Right renal pelvis (tissue), 4 donors: ENCODE data around the gene ACYP2. TPM values are rescaled to one million over a fixed set of nuclear protein-coding genes. Genes with fewer than 3 reads are reported as not detected.

ENCODE experiments used
- DNase-seq, 4 donors: peaks; one replicate each; pipeline ENCODE4 v3.0.0-alpha.2; 2013; ENCODE audit warnings: low read depth in 4 of 4, low spot score in 3 of 4, missing footprints in 1 of 4
- polyA plus RNA-seq, 4 donors: library from polyadenylated mRNA; unstranded; fragments of 120-200 nt; gene quantifications; one replicate each; pipeline ENCODE4 v1.2.1, GENCODE V29; 2013; ENCODE audit not compliant: insufficient read length in 4 of 4

Gene ACYP2
- polyA plus RNA-seq, 4 donors, result 18.7 to 23.9 (median 22.4) TPM

- peak in 1 of 4 donors; percentile 30 for DNase-seq
These were observed 93.2 kb downstream of the ACYP2 start for GRCh38 chr2:54208364-54209240.

DNA sequence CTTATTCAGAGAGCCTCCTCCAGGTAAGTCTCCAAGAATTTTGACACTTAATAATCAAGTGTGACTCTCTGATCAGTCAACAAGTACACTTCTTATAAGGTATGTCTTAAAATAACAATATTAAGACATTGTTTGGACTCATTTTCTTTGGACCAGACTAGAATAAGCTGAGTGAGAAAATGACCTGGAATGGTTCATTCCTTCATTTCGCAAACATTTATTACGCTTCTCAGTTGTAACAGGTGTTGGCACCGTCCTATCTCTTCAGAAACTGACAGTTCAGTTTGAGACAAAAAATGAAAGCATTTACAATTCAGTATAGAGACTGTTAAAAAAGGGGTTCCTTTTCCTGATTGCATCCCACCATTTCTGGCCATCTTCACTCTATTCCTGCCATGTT is 94.0 kb downstream of the ACYP2 start:
- DNase-seq, result no peak

DNA sequence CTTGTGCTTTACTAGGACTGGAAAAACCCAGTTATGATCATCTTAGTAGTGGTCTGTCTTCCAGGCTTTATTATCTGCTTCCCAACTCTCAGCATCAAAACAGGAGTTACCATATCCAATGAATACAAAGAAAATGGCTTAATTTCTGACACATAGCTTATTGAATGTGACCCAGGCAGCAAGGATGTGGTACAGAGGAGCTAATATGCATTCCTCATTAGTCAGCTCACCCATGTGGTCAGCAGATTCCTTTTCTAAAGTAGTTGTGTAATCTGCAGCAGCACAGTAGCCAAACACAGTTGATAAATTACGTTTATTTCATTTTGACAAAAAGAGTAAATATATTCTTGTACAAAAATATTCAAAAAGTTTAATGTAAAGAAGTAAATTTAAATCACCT is 97.0 kb downstream of the ACYP2 start:
- no peak for DNase-seq

- no peak for DNase-seq
These were observed 97.7 kb downstream of the ACYP2 start for GRCh38 chr2:54213082-54213481.

- no peak for DNase-seq
These were observed 109.6 kb downstream of the ACYP2 start for GRCh38 chr2:54224997-54225396.

DNA sequence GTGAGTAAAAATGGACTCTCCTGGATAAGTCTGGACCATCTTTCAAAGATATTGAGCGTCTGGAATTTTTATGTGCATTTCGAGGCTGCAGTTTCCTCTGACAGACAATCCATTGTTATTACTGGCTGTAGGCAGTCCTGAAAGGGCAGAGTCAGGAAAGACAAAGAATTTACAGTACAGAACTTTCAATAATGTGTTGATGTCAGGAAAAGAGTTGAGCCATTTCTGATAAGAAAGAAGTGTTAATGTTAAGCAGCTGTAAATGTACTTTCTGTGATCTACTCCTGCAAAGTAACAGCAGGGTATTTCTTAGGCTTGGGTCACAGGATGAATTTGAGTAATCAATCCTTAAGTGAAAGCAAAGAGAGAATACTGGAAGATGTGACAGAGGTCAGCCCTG is 110.8 kb downstream of the ACYP2 start:
- DNase-seq, result no peak

DNA sequence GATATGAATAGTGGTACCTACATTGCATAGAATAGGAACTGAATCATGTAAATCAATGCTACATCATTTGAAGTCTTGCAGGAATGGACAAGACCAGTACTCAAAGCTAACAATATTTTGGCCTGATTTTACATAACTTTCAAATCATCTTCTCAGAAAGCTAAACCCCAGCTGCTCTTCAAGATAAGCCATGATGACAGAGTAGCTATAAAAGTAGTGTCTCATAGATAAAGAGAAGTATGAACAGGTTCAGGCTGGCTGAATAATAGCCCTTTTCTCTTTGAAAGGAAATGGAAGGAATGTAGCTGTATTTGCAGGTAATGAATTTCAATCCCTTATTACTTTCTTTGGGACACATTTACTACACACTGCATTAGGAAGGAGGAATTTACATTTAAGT is 112.4 kb downstream of the ACYP2 start:
- DNase-seq, result no peak

DNA sequence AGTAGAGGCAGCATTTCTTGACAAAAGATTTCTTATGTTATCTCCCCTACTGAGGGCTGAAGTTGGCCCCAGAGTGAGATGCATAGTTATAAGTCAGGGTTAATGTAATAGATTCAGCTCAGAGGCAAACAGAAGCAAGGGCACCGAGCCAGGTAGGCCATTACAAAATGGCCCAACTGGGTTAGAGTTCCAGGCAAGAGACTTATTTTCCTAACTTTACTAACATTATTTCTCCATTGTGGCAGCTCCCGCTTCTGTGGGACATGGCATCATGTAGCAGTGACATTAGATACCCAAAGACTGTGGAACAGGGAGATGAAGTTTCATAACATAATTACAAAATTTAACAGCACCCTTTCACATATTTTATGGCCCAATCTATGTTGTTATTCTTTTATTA is 113.5 kb downstream of the ACYP2 start:
- no peak for DNase-seq

GRCh38 chr2:54233832-54234649 is 118.6 kb downstream of the ACYP2 start:
- DNase-seq, result no peak

DNA sequence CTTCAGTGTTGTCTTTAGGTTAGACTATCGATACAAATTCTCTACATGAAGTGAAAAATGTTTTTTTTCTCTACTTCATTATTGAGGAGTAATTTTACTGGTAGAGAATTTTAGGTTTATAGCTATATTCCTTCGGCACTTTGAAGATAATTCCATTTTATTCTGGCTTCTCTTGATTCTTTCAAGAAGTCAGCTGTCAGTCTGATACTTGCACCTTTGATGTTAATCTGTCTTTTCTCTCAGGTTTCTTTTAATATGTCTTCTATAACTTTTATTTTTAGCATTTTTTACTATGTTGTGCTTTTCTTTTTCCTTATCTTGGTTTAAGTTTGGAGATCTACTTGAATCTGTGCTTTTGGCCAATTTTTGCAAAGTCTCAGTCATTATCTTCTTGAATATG is 122.0 kb downstream of the ACYP2 start:
- DNase-seq, result no peak

DNA sequence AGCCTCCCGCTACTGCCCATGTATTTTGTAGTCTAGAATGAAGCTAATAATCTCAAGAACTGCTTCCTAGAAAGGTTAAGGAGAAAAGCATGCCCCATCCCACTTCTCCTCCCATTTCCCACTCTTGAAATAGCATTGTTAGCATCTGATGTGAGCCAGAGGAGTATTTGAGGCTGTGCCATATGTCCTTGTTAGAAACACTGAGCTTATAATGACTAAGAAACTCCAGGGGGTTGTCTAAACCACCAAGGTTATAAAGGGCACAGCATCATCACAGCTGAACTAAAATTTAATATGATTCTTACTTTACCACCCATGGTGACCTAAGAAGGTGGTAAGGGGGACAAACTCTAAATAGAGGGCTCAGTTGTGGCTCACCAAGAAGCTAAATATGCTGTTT is 124.0 kb downstream of the ACYP2 start:
- DNase-seq, result no peak

DNA sequence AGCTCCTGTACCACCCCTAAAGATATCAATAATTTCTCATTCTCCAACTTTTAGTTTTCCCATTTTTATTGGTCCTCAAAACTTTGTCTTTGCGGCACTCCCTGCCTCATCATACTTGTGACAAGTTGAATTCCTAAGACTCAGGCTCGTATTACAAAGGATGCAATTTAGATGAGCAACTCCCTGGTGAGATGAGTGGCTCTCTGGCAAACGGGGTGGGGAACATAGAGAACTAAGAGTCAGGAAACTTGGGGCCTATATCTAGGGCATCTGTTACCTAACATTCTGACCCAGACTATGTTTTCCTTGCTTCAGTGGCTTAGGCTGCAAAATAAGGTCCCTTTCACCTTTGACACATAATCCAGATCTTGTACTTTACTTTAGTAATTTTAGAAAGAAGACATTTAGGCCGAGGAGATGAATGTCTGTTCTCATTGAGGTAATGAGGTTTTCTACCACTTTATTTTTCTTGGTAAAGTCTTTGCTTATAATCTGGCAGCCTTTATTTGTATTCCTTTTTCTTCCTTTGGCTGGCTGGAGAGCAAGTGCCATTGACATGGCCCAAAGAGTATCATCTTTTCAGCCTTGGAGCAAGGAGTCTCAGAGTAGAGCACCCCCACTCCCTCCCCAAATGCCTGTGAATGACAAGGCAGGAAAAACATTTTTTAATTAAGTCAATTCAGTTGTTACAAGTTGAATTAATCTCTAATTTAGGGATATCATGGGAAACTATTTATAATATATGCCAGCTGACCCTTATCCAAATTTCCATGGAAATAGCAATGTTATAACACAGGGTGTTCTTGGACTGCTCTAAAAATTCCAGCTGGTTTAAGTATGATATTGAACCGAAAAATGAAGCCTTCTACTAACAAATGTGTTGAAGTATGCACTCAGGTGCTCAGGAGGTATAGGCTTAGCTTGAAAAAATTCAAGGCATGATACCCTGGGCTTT is 125.4 kb downstream of the ACYP2 start:
- DNase-seq, result no peak

- DNase-seq, result no peak
These were observed 131.7 kb downstream of the ACYP2 start for GRCh38 chr2:54247115-54247514.

DNA sequence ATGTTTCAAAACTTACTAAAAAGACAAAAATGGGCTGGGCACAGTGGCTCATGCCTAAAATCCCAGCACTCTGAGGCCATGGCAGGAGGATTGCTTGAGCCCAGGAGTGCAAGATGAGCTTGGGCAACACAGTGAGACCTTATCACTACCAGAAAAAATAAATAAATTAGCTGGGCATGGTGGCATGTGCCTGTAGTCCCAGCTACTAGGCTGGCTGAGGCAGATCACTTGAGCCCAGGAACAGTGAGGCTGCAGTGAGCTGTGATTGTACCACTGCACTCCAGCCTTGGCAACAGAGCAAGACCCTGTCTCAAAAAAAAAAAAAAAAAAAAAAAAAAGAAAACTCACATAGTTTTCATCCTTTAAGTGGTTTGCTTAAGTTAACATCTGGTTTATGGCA is 134.2 kb downstream of the ACYP2 start:
- no peak for DNase-seq

DNA sequence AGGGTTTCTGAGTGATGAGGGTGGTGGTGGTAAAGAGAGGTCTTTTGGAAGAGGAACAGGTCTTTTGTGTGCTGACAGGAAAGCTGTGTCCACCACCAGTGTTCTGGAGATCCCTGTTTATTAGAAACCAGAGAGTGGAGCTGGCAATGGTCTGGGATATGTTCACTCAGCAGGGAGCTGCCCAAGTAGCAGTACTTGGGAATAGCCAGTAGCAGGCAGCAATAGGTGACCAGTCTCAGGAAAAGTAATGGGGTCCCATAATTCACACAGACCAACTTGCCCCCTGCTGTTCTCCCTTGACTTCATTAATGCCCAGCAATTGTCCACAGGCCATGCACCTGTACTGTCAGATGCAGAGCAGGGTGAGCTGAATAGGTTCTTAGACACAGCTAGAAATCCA is 138.8 kb downstream of the ACYP2 start:
- DNase-seq, result no peak

- no peak for DNase-seq
These were observed 140.0 kb downstream of the ACYP2 start for GRCh38 chr2:54255230-54256090.

DNA sequence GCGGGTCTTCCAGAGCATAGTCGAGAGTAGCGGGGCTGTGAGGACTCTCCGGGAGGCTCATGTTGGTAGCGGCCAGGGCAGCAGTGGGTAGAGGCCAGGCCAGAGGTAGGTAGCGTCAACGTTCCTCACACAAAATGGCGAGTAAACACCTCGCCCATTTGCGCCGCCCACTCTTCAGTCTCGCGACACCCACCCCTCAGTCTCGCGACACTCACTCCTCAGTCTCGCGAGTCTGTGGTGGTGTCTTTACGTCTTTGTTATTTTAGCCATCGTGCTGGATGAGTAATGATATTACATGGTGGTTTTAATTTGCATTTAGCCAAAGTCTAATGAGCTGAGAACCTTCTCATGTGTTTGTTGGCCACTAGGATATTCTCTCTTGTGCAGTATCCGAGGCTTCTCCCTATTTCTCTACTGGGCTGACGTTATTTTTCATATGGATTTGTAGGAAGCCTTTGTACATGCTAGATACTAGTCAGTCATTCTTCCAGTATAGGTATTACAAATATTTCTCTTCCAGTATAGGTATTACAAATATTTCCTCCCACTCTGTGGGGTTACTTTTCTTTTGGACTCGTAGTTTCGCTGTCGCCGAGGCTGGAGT is 140.8 kb downstream of the ACYP2 start, which contains the start of gene TSPYL6:
Gene TSPYL6, minus strand, starts transcription at position 139 of the 604 bp plus-strand sequence. Its CDS starts 78 bp downstream, at position 61.
- no peak for DNase-seq

DNA sequence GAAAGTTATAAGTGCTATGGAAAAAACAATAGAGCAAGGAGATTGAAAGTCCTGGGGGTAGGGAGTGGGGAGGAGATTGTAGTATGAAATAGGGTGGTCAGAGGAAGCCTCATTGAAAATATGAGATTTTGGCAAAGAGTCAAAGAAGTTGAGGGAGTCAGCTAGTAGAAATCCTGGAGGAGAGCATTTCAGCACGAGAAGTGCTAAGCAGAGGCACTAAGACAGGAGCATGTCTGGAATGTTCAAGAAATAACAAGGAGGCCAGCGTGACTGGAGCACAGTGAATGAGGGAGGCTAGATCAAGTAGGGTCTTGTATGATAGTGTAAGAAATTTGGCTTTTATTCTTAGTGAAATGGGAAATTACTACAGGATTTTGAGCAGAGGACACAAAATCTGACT is 142.8 kb downstream of the ACYP2 start:
- DNase-seq, result no peak
